Aorta (tissue), 5 donors: Measurements from ENCODE around the gene OR2B6. TPM values are rescaled to one million over a fixed set of nuclear protein-coding genes. Genes with fewer than 3 reads are reported as not detected.
"Not testable (repeated sequence)": the region's sequence is repeated elsewhere in the genome, so short reads cannot be mapped to it uniquely, and the experiment has no call there.

Experiments used
- ATAC-seq: fragments of 200-7000 bp; cut with Tn5 transposase; one replicate; pipeline ENCODE4 v1.9.1; 2022; ENCODE audit warnings: moderate library complexity; ENCODE audit not compliant: low FRiP score
- DNase-seq, 2 donors: peaks; one replicate each; pipeline ENCODE4 v3.0.0-alpha.2; 2020
- H3K27ac ChIP-seq, 2 donors: one replicate each; pipeline ENCODE4 v1.5.1; 2013; ENCODE audit warnings: low read length in 2 of 2, mild to moderate bottlenecking in 2 of 2, moderate library complexity in 2 of 2, control low read depth in 1 of 2, inconsistent platforms in 1 of 2, low read depth in 1 of 2
- H3K27me3 ChIP-seq, 2 donors: one replicate each; pipeline ENCODE4 v1.6.1; 2013; ENCODE audit warnings: control low read depth in 1 of 2, low read length in 1 of 2, mild to moderate bottlenecking in 1 of 2, moderate library complexity in 1 of 2; ENCODE audit not compliant: insufficient read depth in 2 of 2, control insufficient read depth in 1 of 2
- H3K36me3 ChIP-seq, 2 donors: one replicate each; pipeline ENCODE4 v1.6.1; 2013; ENCODE audit warnings: control low read depth in 1 of 2, low read length in 1 of 2, mild to moderate bottlenecking in 1 of 2; ENCODE audit not compliant: insufficient read depth in 2 of 2, control insufficient read depth in 1 of 2
- H3K4me1 ChIP-seq, 2 donors: one replicate each; pipeline ENCODE4 v1.6.1; 2013; ENCODE audit warnings: low read length in 2 of 2, control low read depth in 1 of 2, mild to moderate bottlenecking in 1 of 2, moderate library complexity in 1 of 2; ENCODE audit not compliant: insufficient read depth in 2 of 2, control insufficient read depth in 1 of 2
- H3K4me3 ChIP-seq, 2 donors: one replicate each; pipeline ENCODE4 v1.5.1; 2013; ENCODE audit warnings: low read length in 2 of 2, control low read depth in 1 of 2, mild to moderate bottlenecking in 1 of 2
- H3K9me3 ChIP-seq: one replicate; pipeline ENCODE4 v1.6.1; 2013; ENCODE audit warnings: mild to moderate bottlenecking, low read length; ENCODE audit not compliant: control insufficient read depth
- WGBS, 2 donors: extraction: QIAGEN DNeasy Blood & Tissue Kit; methylation state at CpG; one replicate each; pipeline ENCODE4 v1.1.7; 2013; 5-methylcytosine and 5-hydroxymethylcytosine counted together
- intact Hi-C, 2 donors: fragments of 100-400 bp; cut with DNase I; formaldehyde crosslinking; loops; one replicate each; pipeline versions ENCODE4 v1.14.2 to v1.15.0; 2022
- long read RNA-seq, 2 donors: library from polyadenylated mRNA; unstranded; transcript quantifications; one replicate each; pipeline ENCODE4 v2.0.0, GENCODE V29; 2020 to 2021
- polyA plus RNA-seq, 2 donors: library from polyadenylated mRNA; stranded (reverse); fragments of 200-250 nt; gene quantifications; one replicate each; pipeline ENCODE4 v1.2.3, GENCODE V29; 2013
- total RNA-seq, 2 donors: library from RNA; stranded (reverse); fragmentation: NEBNext Ultra II Directional; extraction: Animal tissue kit (Norgen Biotek cat#: 25700); gene quantifications; one replicate each; pipeline ENCODE4 v1.2.1, GENCODE V29; 2021
- donor health status: healthy with polysubstance abuse.
- donor health status: Bipolar disorder and iron deficiency.
- donor health status: DM: no; HTN: no; CAD: no.
- donor health status: DM: no; HTN: no; CAD: no.
- donor health status: DM: yes; HTN: yes; CAD: no.

Gene OR2B6
- not detected for total RNA-seq
- polyA plus RNA-seq, result not detected
- long read RNA-seq, donor 1, result 0 reads
- long read RNA-seq, donor 2, result 0 reads

DNA sequence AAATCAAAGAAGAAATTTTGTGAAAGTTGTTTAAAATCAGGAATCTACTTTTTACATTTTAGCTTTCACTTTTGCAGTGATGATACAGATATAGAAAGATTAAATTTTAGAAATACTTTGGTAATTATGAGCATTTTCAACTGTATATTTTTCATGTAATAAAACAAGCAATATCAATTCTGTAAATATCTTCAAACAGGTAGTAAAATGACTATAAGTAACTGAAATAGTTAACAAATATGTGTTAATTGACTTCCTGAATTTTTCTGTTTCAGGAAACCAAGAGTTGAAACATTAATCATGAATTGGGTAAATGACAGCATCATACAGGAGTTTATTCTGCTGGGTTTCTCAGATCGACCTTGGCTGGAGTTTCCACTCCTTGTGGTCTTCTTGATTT lies at the start of gene OR2B6:
OR2B6 (plus strand) TSS at position 301 of the 400 bp plus-strand sequence; CDS start at position 301, 0 bp downstream.
- H3K4me1 ChIP-seq, result no peaks in the 10 kb centered on the region
- intact Hi-C loops, result no loop called here
- H3K4me3 ChIP-seq, result no peak within 1 kb of the TSS
- H3K9me3 ChIP-seq, result no peaks in the 10 kb centered on the region
- H3K27ac ChIP-seq, result no peak within 1 kb of the TSS
- H3K27me3 ChIP-seq, result peaks cover 0 to 2% of the 10 kb centered on the region in 2 donors
- no peak for DNase-seq
- no peaks in the 10 kb centered on the region for H3K36me3 ChIP-seq
- no peak for ATAC-seq
- 52 to 53% methylated on average over 1 of the region's 1 CpG for WGBS, 2 donors

DNA sequence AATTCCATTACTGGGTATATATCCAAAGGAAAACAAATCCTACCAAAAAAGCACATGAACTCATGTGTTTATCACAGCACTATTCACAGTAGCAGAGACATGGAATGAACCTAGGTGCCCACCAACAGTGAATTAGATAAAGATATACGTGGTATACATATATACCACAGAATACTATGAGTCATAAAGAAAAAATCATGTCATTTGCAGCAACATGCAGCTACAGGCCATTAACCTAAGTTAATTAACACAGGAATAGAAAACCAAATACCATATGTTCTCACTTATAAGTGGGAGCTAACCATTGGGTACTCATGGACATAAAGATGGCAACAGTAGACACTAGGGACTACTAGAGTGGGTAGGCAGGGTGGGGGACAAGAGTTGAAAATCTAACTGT lies 49.0 kb upstream of the OR2B6 start:
- Histone ChIP-seq H3K4me3 (no peak overlapping the region), H3K27me3 (no peaks in the 10 kb centered on the region), H3K9me3 (no peaks in the 10 kb centered on the region), H3K27ac (no peak overlapping the region), H3K4me1 (no peaks in the 10 kb centered on the region), H3K36me3 (no peaks in the 10 kb centered on the region)
- ATAC-seq (no peak), DNase-seq (no peak)
- WGBS, 2 donors, result 75 to 81% methylated on average over 1 of the region's 1 CpG
- intact Hi-C loops, result loop anchor here in 1 of 2 donors (10.0 kb wide), 2 partner anchors 403 to 433 kb away; partner anchors contain the start of gene ZNF184

DNA sequence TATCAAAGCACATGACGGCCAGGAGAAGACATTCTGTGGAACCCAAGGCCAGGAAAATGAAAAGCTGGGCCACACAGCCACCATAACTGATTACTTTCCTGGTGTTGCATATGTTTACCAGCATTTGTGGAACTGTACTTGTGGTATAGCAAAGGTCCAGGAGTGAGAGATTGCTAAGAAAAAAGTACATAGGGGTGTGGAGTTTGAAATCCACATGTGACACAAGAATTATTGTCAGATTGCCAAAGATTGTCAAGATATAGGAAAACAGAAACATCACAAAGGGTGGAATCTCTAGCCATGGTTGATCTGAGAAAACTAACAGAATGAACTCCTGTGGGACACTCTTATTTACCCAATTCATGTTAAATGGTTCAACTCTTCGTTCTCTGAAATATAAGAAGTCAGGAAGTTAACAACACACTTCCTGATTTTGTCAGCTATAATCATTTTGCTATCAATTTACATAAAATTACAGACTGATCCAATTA lies 45.0 kb upstream of the OR2B6 start, which contains the start of gene OR2B2:
OR2B2 (minus strand) TSS at position 441 of the 491 bp plus-strand sequence; CDS start at position 364, 77 bp downstream.
- Histone ChIP-seq H3K4me3 (no peak within 1 kb of the TSS), H3K36me3 (no peaks in the 10 kb centered on the region), H3K27me3 (no peaks in the 10 kb centered on the region), H3K9me3 (no peaks in the 10 kb centered on the region), H3K27ac (no peak within 1 kb of the TSS), H3K4me1 (no peaks in the 10 kb centered on the region)
- DNase-seq, result no peak
- intact Hi-C loops, result no loop called here
- no peak for ATAC-seq
- 65 to 70% methylated on average over 2 of the region's 2 CpGs for WGBS, 2 donors

DNA sequence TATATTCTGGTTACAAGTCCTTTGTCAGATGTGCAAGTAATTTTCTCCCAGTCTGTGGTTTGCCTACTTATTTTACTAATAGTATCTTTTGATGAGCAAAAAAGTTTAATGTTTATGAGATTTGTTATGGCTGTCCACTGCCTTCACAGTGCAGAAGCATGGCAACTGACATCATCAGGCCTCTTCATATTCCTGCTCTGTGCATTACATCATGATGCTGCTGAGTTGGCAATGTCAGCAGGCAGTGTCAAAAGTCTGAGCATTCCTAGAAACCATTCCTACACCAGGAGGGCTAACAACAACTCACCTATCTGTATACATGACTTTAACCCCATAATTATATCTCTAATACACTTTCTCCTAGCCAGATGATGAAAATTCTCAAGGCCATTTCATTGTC lies 34.1 kb upstream of the OR2B6 start:
- no peaks in the 10 kb centered on the region for H3K36me3 ChIP-seq
- H3K27me3 ChIP-seq, result no peaks in the 10 kb centered on the region
- no peak for DNase-seq
- no peaks in the 10 kb centered on the region for H3K4me1 ChIP-seq
- intact Hi-C loops, result no loop called here
- no peak for ATAC-seq
- no peak overlapping the region for H3K4me3 ChIP-seq
- H3K9me3 ChIP-seq, result peaks cover 1% of the 10 kb centered on the region
- no peak overlapping the region for H3K27ac ChIP-seq

DNA sequence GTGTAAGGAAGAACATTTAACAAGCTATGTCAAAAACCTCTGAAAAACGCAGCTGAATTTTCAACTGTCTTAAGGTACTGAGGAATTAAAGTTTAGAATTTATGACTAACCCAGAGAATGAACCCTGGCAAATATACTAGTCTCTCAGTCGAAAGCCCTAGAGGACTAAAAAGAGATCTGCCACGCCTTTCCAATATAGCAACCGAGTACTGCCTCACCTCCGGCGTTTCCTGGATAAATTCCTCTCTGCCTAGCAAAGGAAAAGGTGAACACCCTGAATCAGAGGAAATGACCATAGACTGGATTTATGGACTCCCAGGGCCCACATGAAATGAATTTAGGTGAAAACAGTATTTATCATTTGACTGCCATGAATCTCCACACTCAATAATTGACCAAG lies 32.9 kb upstream of the OR2B6 start:
- 73 to 78% methylated on average over 6 of the region's 6 CpGs for WGBS, 2 donors
- Histone ChIP-seq H3K4me3 (no peak overlapping the region), H3K36me3 (no peaks in the 10 kb centered on the region), H3K9me3 (peaks cover 1% of the 10 kb centered on the region), H3K27me3 (no peaks in the 10 kb centered on the region), H3K4me1 (no peaks in the 10 kb centered on the region), H3K27ac (no peak overlapping the region)
- ATAC-seq (no peak), DNase-seq (no peak)
- intact Hi-C loops, result no loop called here

DNA sequence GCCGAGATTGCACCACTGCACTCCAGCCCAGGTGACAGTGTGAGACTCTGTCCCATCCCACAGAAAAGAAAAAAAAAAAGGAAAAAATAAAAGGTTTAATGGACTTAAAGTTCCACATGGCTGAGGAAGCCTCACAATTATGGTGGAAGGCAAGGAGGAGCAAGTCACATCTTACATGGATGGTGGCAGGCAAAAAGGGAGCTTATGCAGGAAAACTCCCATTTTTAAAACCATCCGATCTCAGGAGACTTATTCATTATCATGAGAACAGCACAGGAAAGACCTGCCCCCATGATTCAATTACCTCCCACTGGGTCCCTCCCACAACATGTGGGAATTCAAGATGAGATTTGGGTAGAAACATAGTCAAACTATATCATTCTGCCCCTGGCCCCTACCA lies 29.0 kb upstream of the OR2B6 start:
- H3K27ac ChIP-seq, H3K36me3 ChIP-seq, H3K9me3 ChIP-seq, H3K27me3 ChIP-seq, DNase-seq, ATAC-seq, H3K4me3 ChIP-seq, intact Hi-C loops, H3K4me1 ChIP-seq: not testable (repeated sequence)
- WGBS, 2 donors, result 84 to 86% methylated on average over 2 of the region's 2 CpGs

DNA sequence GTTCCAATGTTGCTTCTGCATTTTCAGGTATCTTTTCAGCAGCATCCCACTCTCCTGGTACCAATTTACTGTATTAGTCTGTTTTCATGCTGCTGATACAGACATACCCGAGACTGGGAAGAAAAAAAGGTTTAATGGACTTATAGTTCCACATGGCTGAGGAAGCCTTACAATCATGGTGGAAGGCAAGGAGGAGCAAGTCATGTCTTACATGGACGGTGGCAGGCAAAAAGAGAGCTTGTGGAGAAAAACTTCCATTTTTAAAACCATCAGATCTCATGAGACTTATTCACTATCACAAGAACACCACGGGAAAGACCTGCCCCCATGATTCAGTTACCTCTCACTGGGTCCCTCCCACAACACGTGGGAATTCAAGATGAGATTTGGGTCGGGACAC lies 27.1 kb upstream of the OR2B6 start:
- H3K36me3 ChIP-seq, intact Hi-C loops, H3K27ac ChIP-seq, ATAC-seq, H3K27me3 ChIP-seq, H3K4me3 ChIP-seq, DNase-seq, H3K4me1 ChIP-seq, H3K9me3 ChIP-seq: not testable (repeated sequence)
- WGBS, 2 donors, result 73% methylated on average over 5 of the region's 5 CpGs

DNA sequence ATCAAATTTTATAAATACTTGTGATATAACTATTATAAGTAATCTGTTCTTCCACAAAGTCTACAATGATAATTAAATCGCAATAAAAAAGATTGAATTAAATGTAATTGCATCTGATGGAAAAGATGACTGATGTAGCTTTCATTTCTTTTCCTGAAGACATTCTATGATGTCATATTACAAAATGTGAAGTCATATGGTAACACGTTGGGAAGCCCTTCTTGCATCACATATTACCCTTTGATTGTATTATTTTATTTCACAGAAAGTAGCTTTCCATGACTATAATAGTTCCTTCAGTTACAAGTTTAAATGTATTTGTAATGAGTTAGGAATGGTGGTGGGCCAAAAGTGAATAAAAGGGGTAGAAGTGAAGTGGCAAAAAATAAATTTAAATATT lies 25.8 kb upstream of the OR2B6 start:
- ATAC-seq (no peak), DNase-seq (no peak)
- WGBS, 2 donors, result 77 to 80% methylated on average over 2 of the region's 2 CpGs
- Histone ChIP-seq H3K4me3 (no peak overlapping the region), H3K36me3 (no peaks in the 10 kb centered on the region), H3K4me1 (no peaks in the 10 kb centered on the region), H3K27me3 (no peaks in the 10 kb centered on the region), H3K9me3 (no peaks in the 10 kb centered on the region), H3K27ac (no peak overlapping the region)
- intact Hi-C loops, result no loop called here

DNA sequence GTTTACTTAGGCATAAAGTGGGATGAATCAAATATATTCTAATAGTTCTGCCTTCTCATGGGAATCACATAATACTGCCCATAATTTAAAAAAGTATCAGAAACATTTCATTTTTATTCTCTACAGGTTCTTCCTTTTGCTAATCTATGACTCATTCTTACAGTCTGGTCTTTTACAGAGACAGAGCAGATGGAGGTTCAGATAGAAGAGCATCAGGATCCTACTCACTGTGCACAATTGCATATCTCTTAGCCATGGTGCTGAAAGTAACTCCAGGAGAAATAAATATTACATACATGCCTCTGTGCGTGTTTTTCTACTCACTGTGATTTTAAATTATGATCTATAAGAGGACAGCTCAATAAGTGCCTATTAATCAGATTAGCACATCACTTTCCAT lies 16.3 kb upstream of the OR2B6 start:
- WGBS, 2 donors, result 51 to 57% methylated on average over 1 of the region's 1 CpG
- no peak for ATAC-seq
- Histone ChIP-seq H3K9me3 (no peaks in the 10 kb centered on the region), H3K27me3 (no peaks in the 10 kb centered on the region), H3K27ac (no peak overlapping the region), H3K4me1 (no peaks in the 10 kb centered on the region), H3K4me3 (no peak overlapping the region), H3K36me3 (no peaks in the 10 kb centered on the region)
- no peak for DNase-seq
- intact Hi-C loops, result no loop called here
